Measurements from ENCODE around the gene CAMKMT.

- TF ChIP-seq, protein P1, sequence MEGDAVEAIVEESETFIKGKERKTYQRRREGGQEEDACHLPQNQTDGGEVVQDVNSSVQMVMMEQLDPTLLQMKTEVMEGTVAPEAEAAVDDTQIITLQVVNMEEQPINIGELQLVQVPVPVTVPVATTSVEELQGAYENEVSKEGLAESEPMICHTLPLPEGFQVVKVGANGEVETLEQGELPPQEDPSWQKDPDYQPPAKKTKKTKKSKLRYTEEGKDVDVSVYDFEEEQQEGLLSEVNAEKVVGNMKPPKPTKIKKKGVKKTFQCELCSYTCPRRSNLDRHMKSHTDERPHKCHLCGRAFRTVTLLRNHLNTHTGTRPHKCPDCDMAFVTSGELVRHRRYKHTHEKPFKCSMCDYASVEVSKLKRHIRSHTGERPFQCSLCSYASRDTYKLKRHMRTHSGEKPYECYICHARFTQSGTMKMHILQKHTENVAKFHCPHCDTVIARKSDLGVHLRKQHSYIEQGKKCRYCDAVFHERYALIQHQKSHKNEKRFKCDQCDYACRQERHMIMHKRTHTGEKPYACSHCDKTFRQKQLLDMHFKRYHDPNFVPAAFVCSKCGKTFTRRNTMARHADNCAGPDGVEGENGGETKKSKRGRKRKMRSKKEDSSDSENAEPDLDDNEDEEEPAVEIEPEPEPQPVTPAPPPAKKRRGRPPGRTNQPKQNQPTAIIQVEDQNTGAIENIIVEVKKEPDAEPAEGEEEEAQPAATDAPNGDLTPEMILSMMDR (IDR thresholded peaks at IDR 0.05), result no peak
- no peak for TF ChIP-seq POLR2A (IDR thresholded peaks at IDR 0.05)
Measured at GRCh38 chr2:44328750-44329149, 33.0 kb upstream of the CAMKMT start.
